ENCODE data around the gene TMEM14A.

DNA sequence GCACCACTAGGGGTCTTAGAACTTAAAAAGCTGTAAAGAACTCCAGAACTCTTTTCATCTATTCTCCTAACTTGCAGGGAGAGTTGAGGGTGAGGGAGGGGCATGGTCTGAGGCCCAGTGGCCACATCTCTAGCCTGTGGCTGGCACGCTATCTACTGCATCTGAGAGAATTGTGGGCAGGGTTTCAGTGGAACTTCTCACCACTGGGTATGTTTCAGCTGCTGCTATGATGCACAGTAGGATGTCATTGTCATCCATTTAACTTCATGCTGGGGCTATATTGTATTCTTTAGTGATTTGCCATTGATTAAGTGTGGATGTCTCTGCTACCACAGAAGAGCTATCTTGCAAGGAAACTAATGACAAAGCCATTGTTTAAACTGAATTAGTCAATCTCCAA, 4.5 kb downstream of the TMEM14A start:
- no peak for TF ChIP-seq POLR2AphosphoS5 (IDR thresholded peaks at IDR 0.05; ENCODE audit: low read depth)
- TF ChIP-seq, protein P1, sequence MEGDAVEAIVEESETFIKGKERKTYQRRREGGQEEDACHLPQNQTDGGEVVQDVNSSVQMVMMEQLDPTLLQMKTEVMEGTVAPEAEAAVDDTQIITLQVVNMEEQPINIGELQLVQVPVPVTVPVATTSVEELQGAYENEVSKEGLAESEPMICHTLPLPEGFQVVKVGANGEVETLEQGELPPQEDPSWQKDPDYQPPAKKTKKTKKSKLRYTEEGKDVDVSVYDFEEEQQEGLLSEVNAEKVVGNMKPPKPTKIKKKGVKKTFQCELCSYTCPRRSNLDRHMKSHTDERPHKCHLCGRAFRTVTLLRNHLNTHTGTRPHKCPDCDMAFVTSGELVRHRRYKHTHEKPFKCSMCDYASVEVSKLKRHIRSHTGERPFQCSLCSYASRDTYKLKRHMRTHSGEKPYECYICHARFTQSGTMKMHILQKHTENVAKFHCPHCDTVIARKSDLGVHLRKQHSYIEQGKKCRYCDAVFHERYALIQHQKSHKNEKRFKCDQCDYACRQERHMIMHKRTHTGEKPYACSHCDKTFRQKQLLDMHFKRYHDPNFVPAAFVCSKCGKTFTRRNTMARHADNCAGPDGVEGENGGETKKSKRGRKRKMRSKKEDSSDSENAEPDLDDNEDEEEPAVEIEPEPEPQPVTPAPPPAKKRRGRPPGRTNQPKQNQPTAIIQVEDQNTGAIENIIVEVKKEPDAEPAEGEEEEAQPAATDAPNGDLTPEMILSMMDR (IDR thresholded peaks at IDR 0.05; ENCODE audit: insufficient read depth, low read length): no peak

Data from HL-60 (cell line).